ENCODE results near the gene CAPN5.
"Not testable (repeated sequence)": the region's sequence is repeated elsewhere in the genome, so short reads cannot be mapped to it uniquely, and the experiment has no call there.

The CAPN5 gene

GRCh38 chr11:77084581-77085191, 17.9 kb downstream of the CAPN5 start:
- no peak for DNase-seq (ENCODE audit: low read depth)

- DNase-seq (ENCODE audit: low read depth), result no peak
Observed at GRCh38 chr11:77085652-77086051, 18.9 kb downstream of the CAPN5 start.

- no peak for DNase-seq (ENCODE audit: low read depth)
Observed at GRCh38 chr11:77086521-77087472, 20.0 kb downstream of the CAPN5 start.

GRCh38 chr11:77087723-77088225, 21.0 kb downstream of the CAPN5 start:
- DNase-seq (ENCODE audit: low read depth), result no peak

- no peak for DNase-seq (ENCODE audit: low read depth)
Observed at GRCh38 chr11:77088236-77089003, 21.6 kb downstream of the CAPN5 start.

GRCh38 chr11:77089004-77089545, 22.3 kb downstream of the CAPN5 start:
- no peak for DNase-seq (ENCODE audit: low read depth)

GRCh38 chr11:77090046-77090372, 23.2 kb downstream of the CAPN5 start:
- DNase-seq (ENCODE audit: low read depth), result no peak

GRCh38 chr11:77090373-77091111, 23.8 kb downstream of the CAPN5 start:
- no peak for DNase-seq (ENCODE audit: low read depth)

- peak; percentile 51 for DNase-seq (ENCODE audit: low read depth)
Observed at GRCh38 chr11:77091146-77091940, 24.6 kb downstream of the CAPN5 start.

GRCh38 chr11:77092382-77092781, 25.6 kb downstream of the CAPN5 start:
- no peak for DNase-seq (ENCODE audit: low read depth)

GRCh38 chr11:77093056-77093891, 26.5 kb downstream of the CAPN5 start:
- no peak for DNase-seq (ENCODE audit: low read depth)

GRCh38 chr11:77093987-77094840, 27.4 kb downstream of the CAPN5 start:
- no peak for DNase-seq (ENCODE audit: low read depth)

- no peak for DNase-seq (ENCODE audit: low read depth)
Observed at GRCh38 chr11:77094841-77095365, 28.1 kb downstream of the CAPN5 start.

- DNase-seq (ENCODE audit: low read depth), result no peak
Observed at GRCh38 chr11:77095551-77096490, 29.1 kb downstream of the CAPN5 start.

- no peak for DNase-seq (ENCODE audit: low read depth)
Observed at GRCh38 chr11:77096591-77097019, 29.8 kb downstream of the CAPN5 start.

- DNase-seq (ENCODE audit: low read depth), result not testable (repeated sequence)
Observed at GRCh38 chr11:77097180-77097579, 30.4 kb downstream of the CAPN5 start.

All from activated T-helper 1 cell treated with Interleukin-2 at 50 U/mL for 16 hours (primary cell).